Mesenchymal stem cell (in vitro differentiated cells and primary cell): ENCODE data around the gene ZNF692.

ENCODE experiments used
- DNase-seq: peaks from one replicate; pipeline ENCODE4 v3.0.0-alpha.2; 2013
- H2AFZ ChIP-seq: one replicate; pipeline ENCODE4 v1.6.1; 2013; ENCODE audit warnings: low read depth, mild to moderate bottlenecking, control low read depth, inconsistent platforms, low read length, moderate library complexity
- H2AK5ac ChIP-seq: 2 replicates; pipeline ENCODE4 v1.6.1; 2013; ENCODE audit warnings: low read length, moderate library complexity, mild to moderate bottlenecking, inconsistent platforms; ENCODE audit not compliant: severe bottlenecking
- H2BK120ac ChIP-seq: one replicate; pipeline ENCODE4 v1.6.1; 2013; ENCODE audit warnings: low read depth, mild to moderate bottlenecking, inconsistent platforms, low read length, moderate library complexity
- H2BK12ac ChIP-seq, 2 experiments: one replicate each; pipeline ENCODE4 v1.6.1; 2013; ENCODE audit warnings: inconsistent platforms in 2 of 2, low read length in 2 of 2, mild to moderate bottlenecking in 2 of 2, moderate library complexity in 2 of 2, control low read depth in 1 of 2
- H2BK15ac ChIP-seq: one replicate; pipeline ENCODE4 v1.6.1; 2013; ENCODE audit warnings: mild to moderate bottlenecking, low read depth, inconsistent platforms; ENCODE audit not compliant: poor library complexity, severe bottlenecking
- H2BK5ac ChIP-seq: 2 replicates; pipeline ENCODE4 v1.6.1; 2013; ENCODE audit warnings: low read depth, mild to moderate bottlenecking, low read length, control low read depth, inconsistent platforms; ENCODE audit not compliant: poor library complexity, severe bottlenecking
- H3K14ac ChIP-seq, 2 experiments: one replicate each; pipeline ENCODE4 v1.6.1; 2013; ENCODE audit warnings: inconsistent platforms in 2 of 2, low read length in 2 of 2, control low read depth in 1 of 2, mild to moderate bottlenecking in 1 of 2, moderate library complexity in 1 of 2
- H3K18ac ChIP-seq, 2 experiments: one replicate each; pipeline ENCODE4 v1.6.1; 2013; ENCODE audit warnings: inconsistent platforms in 2 of 2, low read length in 2 of 2, control low read depth in 1 of 2, low read depth in 1 of 2, mild to moderate bottlenecking in 1 of 2
- H3K23ac ChIP-seq, 2 experiments: one replicate each; pipeline ENCODE4 v1.6.1; 2013; ENCODE audit warnings: inconsistent platforms in 2 of 2, low read length in 2 of 2, mild to moderate bottlenecking in 2 of 2, moderate library complexity in 2 of 2, control low read depth in 1 of 2
- H3K27ac ChIP-seq: 2 replicates; pipeline ENCODE4 v1.5.1; 2013; ENCODE audit warnings: mild to moderate bottlenecking, moderate library complexity, low read length, control low read depth, inconsistent platforms; ENCODE audit not compliant: poor library complexity, severe bottlenecking
- H3K27me3 ChIP-seq, 2 experiments: 2 replicates each; pipeline versions ENCODE4 v1.6.1 to v1.7.0; 2013; ENCODE audit warnings: low read length in 2 of 2, mild to moderate bottlenecking in 2 of 2, moderate library complexity in 2 of 2, control low read depth in 1 of 2, inconsistent platforms in 1 of 2; ENCODE audit not compliant: control insufficient read depth in 1 of 2, insufficient read depth in 1 of 2
- H3K36me3 ChIP-seq, 2 experiments: 2 replicates each; pipeline versions ENCODE4 v1.6.1 to v1.7.0; 2013; ENCODE audit warnings: low read length in 2 of 2, control low read depth in 1 of 2, inconsistent platforms in 1 of 2, low read depth in 1 of 2, mild to moderate bottlenecking in 1 of 2; ENCODE audit not compliant: insufficient read depth in 2 of 2, control insufficient read depth in 1 of 2
- H3K4ac ChIP-seq, 2 experiments: one replicate each; pipeline ENCODE4 v1.6.1; 2013; ENCODE audit warnings: inconsistent platforms in 2 of 2, low read length in 2 of 2, mild to moderate bottlenecking in 2 of 2, moderate library complexity in 2 of 2, control low read depth in 1 of 2, low read depth in 1 of 2
- H3K4me1 ChIP-seq: 2 replicates; pipeline ENCODE4 v1.6.1; 2013; ENCODE audit warnings: low read depth, low read length, control low read depth; ENCODE audit not compliant: control insufficient read depth, insufficient read depth
- H3K4me2 ChIP-seq: 2 replicates; pipeline ENCODE4 v1.6.1; 2013; ENCODE audit warnings: low read length, mild to moderate bottlenecking, inconsistent platforms; ENCODE audit not compliant: poor library complexity, severe bottlenecking
- H3K4me3 ChIP-seq, 2 experiments: 2 replicates each; pipeline versions ENCODE4 v1.5.1 to v1.7.0; 2013; ENCODE audit warnings: low read length in 2 of 2, mild to moderate bottlenecking in 2 of 2, control low read depth in 1 of 2, low read depth in 1 of 2; ENCODE audit not compliant: insufficient read depth in 1 of 2
- H3K79me1 ChIP-seq: replicated peaks from 2 replicates; pipeline ENCODE4 v1.6.1; 2013; ENCODE audit warnings: mild to moderate bottlenecking, control low read depth, low read length, inconsistent platforms; ENCODE audit not compliant: poor library complexity, severe bottlenecking
- H3K9ac ChIP-seq: 2 replicates; pipeline ENCODE4 v1.7.0; 2013; ENCODE audit warnings: mild to moderate bottlenecking, low read length, moderate library complexity
- H3K9me3 ChIP-seq: 2 replicates; pipeline ENCODE4 v1.7.0; 2013; ENCODE audit warnings: mild to moderate bottlenecking, low read length; ENCODE audit not compliant: control insufficient read depth
- H4K8ac ChIP-seq: one replicate; pipeline ENCODE4 v1.6.1; 2013; ENCODE audit warnings: inconsistent platforms, mild to moderate bottlenecking, low read length, moderate library complexity
- H4K91ac ChIP-seq: one replicate; pipeline ENCODE4 v1.6.1; 2013; ENCODE audit warnings: mild to moderate bottlenecking, low read length, inconsistent platforms
- WGBS: methylation state at CpG from one replicate; pipeline ENCODE4 v1.1.7; 2013; ENCODE audit warnings: mixed read lengths; 5-methylcytosine and 5-hydroxymethylcytosine counted together

ZNF692 gene

DNA sequence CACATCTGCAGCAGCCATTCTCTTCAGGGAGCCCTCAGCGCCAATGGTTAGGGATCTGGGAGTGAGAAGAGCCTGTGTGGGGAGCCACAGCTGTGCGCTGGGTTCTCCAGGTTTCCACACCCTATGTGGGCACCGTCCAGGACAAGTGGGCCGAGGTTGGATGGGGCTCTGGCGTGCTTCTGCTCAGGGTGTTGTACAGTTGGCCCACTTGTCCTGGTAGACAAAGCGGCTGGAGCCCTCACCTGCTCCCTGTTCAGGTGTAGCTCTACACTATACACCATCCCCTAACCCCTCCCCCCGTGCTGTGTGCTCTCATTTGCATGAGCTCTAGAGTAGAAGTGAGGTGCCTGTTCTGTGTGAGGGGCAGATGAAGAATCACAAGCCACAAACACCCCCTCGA is 45.3 kb downstream of the ZNF692 start:
- Histone ChIP-seq H3K27me3 (no peaks in the 10 kb centered on the region), H3K9me3 (no peaks in the 10 kb centered on the region), H2BK15ac (no peak overlapping the region)

GRCh38 chr1:248812736-248813425 is 46.0 kb downstream of the ZNF692 start:
- no peak overlapping the region for H2BK120ac ChIP-seq
- H3K18ac ChIP-seq: no peak overlapping the region
- no peak overlapping the region for H3K4ac ChIP-seq
- no peak overlapping the region for H4K8ac ChIP-seq
- 98% methylated on average over 23 of the region's 23 CpGs for WGBS
- no peak overlapping the region for H3K4me3 ChIP-seq
- no peak overlapping the region for H3K4me2 ChIP-seq
- no peak overlapping the region for H2AFZ ChIP-seq
- no peak overlapping the region for H2AK5ac ChIP-seq
- no peak overlapping the region for H2BK5ac ChIP-seq
- H3K14ac ChIP-seq: no peak overlapping the region
- H2BK12ac ChIP-seq: no peak overlapping the region
- no peak overlapping the region for H4K91ac ChIP-seq
- no peak overlapping the region for H2BK15ac ChIP-seq
- peaks cover 65 to 66% of the 10 kb centered on the region in 2 experiments for H3K36me3 ChIP-seq
- H3K23ac ChIP-seq: no peak overlapping the region
- H3K79me1 ChIP-seq: peaks cover 26% of the 10 kb centered on the region
- H3K9me3 ChIP-seq: no peaks in the 10 kb centered on the region
- no peak for DNase-seq
- no peaks in the 10 kb centered on the region for H3K27me3 ChIP-seq
- H3K9ac ChIP-seq: no peak overlapping the region
- no peak overlapping the region for H3K27ac ChIP-seq
- peaks cover 2% of the 10 kb centered on the region for H3K4me1 ChIP-seq

More for the DNA sequence above, 45.3 kb downstream of the ZNF692 start:
- 100% methylated on average over 6 of the region's 8 CpGs for WGBS
- peaks cover 70 to 72% of the 10 kb centered on the region in 2 experiments for H3K36me3 ChIP-seq
- H3K4ac ChIP-seq: no peak overlapping the region
- no peak overlapping the region for H3K4me3 ChIP-seq
- H3K9ac ChIP-seq: no peak overlapping the region
- no peak for DNase-seq
- H2BK12ac ChIP-seq: no peak overlapping the region
- no peak overlapping the region for H3K27ac ChIP-seq
- H2AK5ac ChIP-seq: no peak overlapping the region
- H3K79me1 ChIP-seq: peaks cover 30% of the 10 kb centered on the region
- no peak overlapping the region for H2BK5ac ChIP-seq
- no peak overlapping the region for H4K8ac ChIP-seq
- no peak overlapping the region for H3K18ac ChIP-seq
- no peak overlapping the region for H2BK120ac ChIP-seq
- H3K4me1 ChIP-seq: peaks cover 2% of the 10 kb centered on the region
- no peak overlapping the region for H3K4me2 ChIP-seq
- H3K14ac ChIP-seq: no peak overlapping the region
- H2AFZ ChIP-seq: no peak overlapping the region
- no peak overlapping the region for H4K91ac ChIP-seq
- no peak overlapping the region for H3K23ac ChIP-seq

GRCh38 chr1:248811514-248812490 is 47.1 kb downstream of the ZNF692 start:
- Histone ChIP-seq H2BK5ac (no peak overlapping the region), H3K79me1 (peaks cover 21% of the 10 kb centered on the region), H3K4ac (no peak overlapping the region), H3K4me1 (peaks cover 5% of the 10 kb centered on the region), H3K14ac (no peak overlapping the region), H3K18ac (no peak overlapping the region), H2BK12ac (no peak overlapping the region), H3K9ac (no peak overlapping the region), H3K27me3 (no peaks in the 10 kb centered on the region), H2BK15ac (no peak overlapping the region), H2AFZ (no peak overlapping the region), H4K91ac (no peak overlapping the region), H3K4me2 (no peak overlapping the region), H3K4me3 (no peak overlapping the region), H3K27ac (no peak overlapping the region), H4K8ac (no peak overlapping the region), H3K9me3 (no peaks in the 10 kb centered on the region), H2AK5ac (no peak overlapping the region), H3K36me3 (peaks cover 56 to 57% of the 10 kb centered on the region in 2 experiments), H3K23ac (no peak overlapping the region), H2BK120ac (no peak overlapping the region)
- 97% methylated on average over 57 of the region's 57 CpGs for WGBS
- no peak for DNase-seq
